ENCODE data around the gene RBM33. TPM values are rescaled to one million over a fixed set of nuclear protein-coding genes. Genes with fewer than 3 reads are reported as not detected.
A peak's percentile ranks its signal among the peaks of the same experiment; 100 is the strongest.

Gene RBM33
- total and polyA plus RNA-seq, 8 donors, result 14.6 to 40.1 (median 32.7) TPM

DNA sequence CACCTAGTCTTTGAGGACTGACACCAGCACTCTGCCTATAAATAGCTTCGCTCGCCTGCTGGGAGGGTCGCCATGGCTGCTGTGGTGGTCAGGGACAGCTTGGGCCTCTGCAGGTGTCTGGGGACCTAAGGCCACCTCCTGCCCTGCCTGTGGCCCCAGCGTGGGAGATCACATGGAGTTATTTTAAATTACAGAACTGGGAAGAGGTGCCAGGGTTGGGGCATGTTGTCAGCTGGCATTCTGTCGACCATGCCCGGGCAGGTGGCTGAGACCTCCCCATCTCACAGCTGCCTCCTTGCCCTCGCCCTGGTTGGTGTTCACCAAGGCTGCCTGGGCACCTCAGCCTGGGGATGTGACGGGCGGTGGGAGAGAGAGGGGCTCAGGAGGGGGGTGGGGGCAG is 149.7 kb downstream of the RBM33 start:
- ATAC-seq (no peak), DNase-seq (peak in 1 of 6 donors; percentile 45), FAIRE-seq (no peak)
- H3K9me3 ChIP-seq, result no peaks in the 10 kb centered on the region
- peaks cover 0 to 3% (median 0%) of the 10 kb centered on the region in 4 donors for H3K27me3 ChIP-seq
- intact Hi-C loops (cut with DNase I), result no loop called here
- no peak overlapping the region for H3K27ac ChIP-seq
- H3K4me1 ChIP-seq, result peaks cover 0 to 3% (median 3%) of the 10 kb centered on the region in 3 donors
- TF ChIP-seq CTCF (IDR thresholded peaks at IDR 0.05), result no peak
- no peaks in the 10 kb centered on the region for H3K36me3 ChIP-seq
- H3K4me3 ChIP-seq, result no peak overlapping the region
- WGBS, 2 donors, result 71 to 85% methylated on average over 9 of the region's 9 CpGs

DNA sequence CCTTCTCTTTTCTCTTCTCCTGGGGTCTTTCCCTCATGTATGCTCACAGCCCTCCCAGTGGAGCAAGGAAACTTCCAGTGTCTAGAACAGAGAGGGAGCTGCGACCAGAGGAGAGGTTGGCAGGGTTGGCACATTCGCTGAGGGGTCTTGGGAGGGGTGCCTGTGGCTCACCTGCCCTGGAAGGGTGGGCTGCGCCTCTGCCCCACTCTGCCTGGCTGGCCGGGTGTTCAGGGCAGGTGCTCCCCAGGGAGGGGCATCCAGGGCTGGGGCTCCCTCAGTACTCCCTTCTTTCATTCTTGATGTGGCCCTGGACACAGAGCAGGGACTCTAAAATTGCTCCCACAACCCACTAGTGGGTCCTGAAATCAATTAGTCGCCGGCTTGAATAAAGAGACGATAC is 150.9 kb downstream of the RBM33 start:
- FAIRE-seq, result no peak
- DNase-seq, result no peak
- Histone ChIP-seq H3K27me3 (peaks cover 0 to 3% (median 0%) of the 10 kb centered on the region in 4 donors), H3K36me3 (no peaks in the 10 kb centered on the region), H3K4me1 (peaks cover 0 to 3% (median 3%) of the 10 kb centered on the region in 3 donors), H3K9me3 (no peaks in the 10 kb centered on the region), H3K27ac (no peak overlapping the region), H3K4me3 (no peak overlapping the region)
- no peak for ATAC-seq
- WGBS, 2 donors, result 63 to 71% methylated on average over 7 of the region's 7 CpGs
- intact Hi-C loops (cut with DNase I), result no loop called here
- no peak for TF ChIP-seq CTCF (IDR thresholded peaks at IDR 0.05)

- Histone ChIP-seq H3K27me3 (peaks cover 0 to 3% (median 0%) of the 10 kb centered on the region in 4 donors), H3K4me1 (peaks cover 0 to 3% (median 3%) of the 10 kb centered on the region in 3 donors), H3K27ac (no peak overlapping the region), H3K9me3 (no peaks in the 10 kb centered on the region), H3K36me3 (no peaks in the 10 kb centered on the region), H3K4me3 (no peak overlapping the region)
- no peak for ATAC-seq
- 61 to 65% methylated on average over 8 of the region's 8 CpGs for WGBS, 2 donors
- no peak for FAIRE-seq
- TF ChIP-seq CTCF (IDR thresholded peaks at IDR 0.05), result no peak
- no peak for DNase-seq
- intact Hi-C loops (cut with DNase I), result no loop called here
Observed at GRCh38 chr7:155795951-155796350, 151.5 kb downstream of the RBM33 start.

GRCh38 chr7:155796381-155797261 is 152.2 kb downstream of the RBM33 start:
- H3K36me3 ChIP-seq, result no peaks in the 10 kb centered on the region
- 17 to 19% methylated on average over 60 of the region's 60 CpGs for WGBS, 2 donors
- H3K4me1 ChIP-seq, result peaks cover 0 to 3% (median 3%) of the 10 kb centered on the region in 3 donors
- peaks cover 0 to 10% (median 0%) of the 10 kb centered on the region in 4 donors for H3K27me3 ChIP-seq
- H3K4me3 ChIP-seq, result peak overlapping the region in 1 of 4 donors; percentile 17
- DNase-seq (peak in 5 of 6 donors; percentile 35 to 94 (median 77)), ATAC-seq (peak; percentile 89 to 99 (median 94)), FAIRE-seq (no peak)
- peak; percentile 87 to 93 (median 91) for TF ChIP-seq CTCF (IDR thresholded peaks at IDR 0.05)
- H3K9me3 ChIP-seq, result no peaks in the 10 kb centered on the region
- intact Hi-C loops (cut with DNase I), result no loop called here
- H3K27ac ChIP-seq, result no peak overlapping the region

Data from pancreas (tissue), 10 donors.